ENCODE measurements around the gene ASMT.
"Not testable (repeated sequence)": the region's sequence is repeated elsewhere in the genome, so short reads cannot be mapped to it uniquely, and the experiment has no call there.

The ASMT gene

GRCh38 chrX:1614927-1615326 lies at the start of gene ASMT:
Gene ASMT (plus strand): TSS chrX:1615059. CDS start chrX:1615200, 141 bp downstream.
- DNase-seq = no peak

- not testable (repeated sequence) for DNase-seq
These were observed 40.7 kb upstream of the ASMT start for GRCh38 chrX:1574181-1574580.

- no peak for DNase-seq
These were observed 38.5 kb upstream of the ASMT start for GRCh38 chrX:1576201-1576992.

DNA sequence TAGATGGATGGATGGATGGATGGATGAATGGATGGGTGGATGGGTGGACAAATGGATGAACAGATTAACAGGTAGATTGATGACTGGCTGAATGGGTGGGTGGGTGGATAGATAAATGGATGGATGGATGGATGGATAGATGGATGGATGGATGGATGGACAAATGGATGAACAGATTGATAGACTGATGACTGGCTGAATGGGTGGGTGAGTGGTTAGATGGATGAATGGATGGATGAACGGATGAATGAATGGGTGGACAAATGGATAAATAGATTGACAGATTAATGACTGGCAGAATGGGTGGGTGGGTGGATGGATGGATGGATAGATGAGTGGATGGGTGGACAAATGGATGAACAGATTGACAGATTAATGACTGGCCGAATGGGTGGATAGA lies 37.0 kb upstream of the ASMT start:
- DNase-seq = no peak

DNA sequence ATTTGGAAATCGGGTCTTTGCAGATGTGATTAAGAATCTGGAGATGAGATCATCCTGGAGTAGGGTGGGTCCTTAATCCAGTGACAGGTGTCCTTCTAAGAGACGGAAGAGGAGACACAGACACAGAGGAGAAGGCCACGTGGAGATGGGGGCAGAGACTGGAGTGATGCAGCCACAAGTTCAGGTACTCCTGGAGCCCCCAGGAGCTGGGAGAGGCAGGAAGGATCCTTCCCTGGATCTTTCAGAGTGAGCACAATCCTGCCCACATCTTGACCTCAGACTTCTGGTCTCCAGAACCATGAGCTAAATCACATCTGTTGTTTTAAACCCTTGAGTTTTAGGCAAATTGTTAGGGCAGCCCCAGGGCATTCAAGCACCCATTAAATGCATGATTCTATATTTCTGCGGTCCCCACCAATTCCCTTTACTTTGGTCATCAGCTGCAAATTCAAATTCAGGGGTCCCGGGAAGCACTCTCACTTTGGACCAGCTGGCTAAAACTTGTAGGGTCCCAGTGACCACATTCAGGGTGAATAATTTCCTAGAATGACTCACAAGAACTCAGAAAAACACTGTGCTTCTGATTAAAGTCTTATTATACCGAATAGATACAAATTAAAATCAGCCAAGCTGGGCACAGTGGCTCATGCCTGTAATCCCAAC lies 36.2 kb upstream of the ASMT start:
- DNase-seq = no peak

GRCh38 chrX:1581132-1581531 lies 33.7 kb upstream of the ASMT start:
- peak; percentile 5 for DNase-seq

- DNase-seq = no peak
These were observed 32.0 kb upstream of the ASMT start for GRCh38 chrX:1582686-1583437.

DNA sequence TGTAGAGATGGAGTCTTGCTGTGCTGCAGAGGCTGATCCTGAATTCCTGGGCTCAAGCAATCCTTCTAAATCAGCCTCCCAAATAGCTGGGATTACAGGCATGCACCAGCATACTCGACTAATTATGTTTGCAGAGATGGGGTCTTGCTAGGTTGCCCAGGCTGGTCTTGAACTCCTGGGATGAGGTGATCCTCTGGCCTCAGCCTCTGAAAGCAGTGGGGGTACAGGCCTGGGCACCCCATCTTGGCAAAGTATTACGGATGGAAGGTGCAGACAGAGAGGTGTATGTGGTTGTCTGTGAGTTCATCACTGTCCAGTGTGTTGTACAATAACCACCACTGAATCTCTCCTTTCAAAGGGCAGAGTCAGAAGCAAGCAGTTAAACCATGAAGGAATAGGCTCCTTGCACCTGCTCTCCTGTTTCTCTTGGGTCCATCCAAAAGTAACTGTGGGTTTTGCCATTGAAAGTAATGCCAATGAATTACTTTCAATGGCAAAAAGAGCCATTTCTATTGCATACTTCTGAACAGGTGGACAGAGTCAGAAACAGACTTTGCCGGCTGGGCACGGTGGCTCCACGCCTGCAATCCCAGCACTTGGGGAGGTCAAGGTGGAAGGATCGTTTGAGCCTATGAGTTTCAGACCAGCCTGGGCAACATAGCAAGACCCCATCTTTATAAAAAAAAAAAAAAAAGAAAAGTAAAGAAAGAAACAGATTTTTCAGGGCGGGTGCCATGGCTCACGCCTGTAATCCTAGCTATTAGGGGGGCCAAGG lies 30.4 kb upstream of the ASMT start:
- no peak for DNase-seq

DNA sequence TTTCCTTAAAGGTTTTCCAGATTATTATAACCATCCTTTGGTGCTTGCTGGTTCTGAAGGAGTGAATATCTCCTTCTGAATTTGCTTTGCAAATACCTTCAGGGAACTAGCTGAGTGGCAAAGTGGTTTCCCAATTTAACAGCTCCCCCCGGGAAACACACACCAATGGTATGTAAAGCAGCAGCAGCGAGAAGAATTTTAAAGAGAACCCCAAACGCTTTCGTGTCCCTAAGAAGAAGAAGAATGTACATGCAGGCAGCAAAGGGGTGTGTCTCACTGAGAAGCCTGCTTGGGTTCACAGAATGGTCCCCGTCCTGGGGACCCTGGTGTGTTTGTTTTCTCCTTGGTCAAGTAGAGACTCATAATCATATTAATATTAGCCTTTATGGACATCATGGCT lies 27.7 kb upstream of the ASMT start:
- no peak for DNase-seq

DNA sequence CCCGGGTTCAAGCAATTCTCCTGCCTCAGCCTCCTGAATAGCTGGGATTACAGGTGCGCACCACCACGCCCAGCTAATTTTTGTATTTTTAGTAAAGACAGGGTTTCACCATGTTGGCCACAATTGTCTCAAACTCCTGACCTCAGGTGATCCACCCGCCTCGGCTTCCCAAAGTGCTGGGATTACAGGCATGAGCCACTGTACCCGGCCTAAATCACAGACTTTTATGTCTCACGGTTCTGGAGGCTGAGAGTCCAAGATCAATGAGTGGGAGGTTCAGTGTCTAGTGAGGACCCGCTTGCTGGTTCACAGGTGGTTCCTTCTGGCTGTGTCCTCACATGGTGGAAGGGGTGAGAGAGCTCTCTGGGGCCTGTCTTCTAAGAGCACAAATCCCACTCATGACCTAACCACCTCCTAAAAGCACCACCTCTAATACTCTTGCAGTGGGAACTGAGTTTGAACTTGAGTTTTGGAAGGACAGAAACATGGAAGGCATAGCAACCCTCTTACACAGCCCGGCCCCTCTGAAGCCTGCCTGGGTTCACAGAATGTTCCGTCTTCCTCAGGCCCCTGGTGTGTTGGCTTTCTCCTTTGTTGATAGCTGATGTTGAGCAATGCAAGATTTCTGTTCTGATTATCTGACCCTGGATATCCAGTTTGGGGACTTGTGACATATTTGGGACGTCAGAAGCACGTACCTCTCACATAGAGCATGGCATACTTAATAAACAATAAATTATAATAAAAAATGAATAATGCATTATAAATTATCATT lies 25.3 kb upstream of the ASMT start:
- no peak for DNase-seq

GRCh38 chrX:1591102-1591862 lies 23.6 kb upstream of the ASMT start, which contains the start of gene AKAP17A:
Gene AKAP17A (plus strand): TSS chrX:1591604. CDS start chrX:1593463, 1,859 bp downstream.
- DNase-seq = peak; percentile 82

DNA sequence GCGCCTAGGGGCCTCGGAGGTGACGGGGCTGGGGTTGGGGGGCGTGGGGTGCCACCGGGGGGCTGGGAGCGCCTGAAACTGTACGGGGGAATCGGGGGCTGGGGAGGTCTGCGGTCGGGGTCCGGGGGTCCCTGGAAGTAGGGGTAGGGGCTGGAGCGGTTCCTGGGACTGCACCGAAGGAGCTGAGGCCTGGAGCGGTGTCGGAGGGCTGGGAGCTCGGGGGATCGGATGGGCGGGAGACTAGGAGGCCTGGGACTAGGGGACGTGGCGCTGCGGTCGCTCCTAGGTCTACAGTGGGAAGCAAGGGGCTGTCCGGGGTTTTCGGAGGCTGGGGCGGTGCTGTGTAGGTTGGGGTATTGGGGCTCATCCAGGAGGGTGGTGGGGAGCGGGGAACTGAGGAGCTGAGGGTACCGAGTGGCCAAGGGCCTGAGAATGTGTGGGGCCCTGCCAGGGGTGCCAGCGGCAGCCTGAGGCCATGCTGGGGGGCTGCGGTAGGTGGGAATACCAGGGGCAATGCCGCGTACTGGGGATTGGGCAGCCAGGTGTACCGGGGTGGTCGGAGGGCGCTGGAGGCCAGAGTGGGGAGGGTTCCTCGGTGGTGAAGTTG lies 22.9 kb upstream of the ASMT start:
- DNase-seq = no peak

DNA sequence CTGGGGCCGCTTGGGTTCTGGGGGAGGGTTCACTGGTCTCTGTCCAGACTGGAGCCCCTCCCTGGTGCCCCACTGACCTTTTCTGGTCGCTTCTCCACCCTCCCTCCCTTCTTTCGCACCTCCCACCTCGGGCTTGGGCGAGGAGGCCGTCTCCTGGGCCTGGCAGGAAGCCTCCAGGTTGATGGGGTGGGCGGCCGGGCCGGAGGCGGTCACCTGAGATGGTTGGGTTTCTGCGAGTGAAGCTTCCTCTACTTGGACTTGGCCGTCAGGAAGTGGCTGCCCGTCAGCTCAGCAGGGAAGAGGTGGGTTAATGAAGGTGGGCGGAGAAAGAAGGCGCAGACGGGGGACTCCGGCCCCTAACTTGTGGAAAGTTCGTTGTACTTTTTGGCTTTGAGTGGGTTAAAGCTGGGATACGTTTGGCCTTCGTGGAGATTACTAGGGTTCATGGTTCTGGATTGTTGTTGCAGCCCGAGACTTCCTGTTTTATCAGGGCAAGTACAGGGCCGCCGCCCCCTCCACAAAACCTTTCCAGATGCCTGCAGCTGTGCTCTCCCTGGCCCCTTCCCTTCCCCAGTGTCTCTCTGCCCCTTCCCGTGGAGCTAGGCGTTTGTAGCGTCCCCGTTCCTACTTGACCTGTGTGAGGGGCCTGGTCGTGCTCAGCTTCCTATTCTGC lies 22.3 kb upstream of the ASMT start:
- DNase-seq = no peak

DNA sequence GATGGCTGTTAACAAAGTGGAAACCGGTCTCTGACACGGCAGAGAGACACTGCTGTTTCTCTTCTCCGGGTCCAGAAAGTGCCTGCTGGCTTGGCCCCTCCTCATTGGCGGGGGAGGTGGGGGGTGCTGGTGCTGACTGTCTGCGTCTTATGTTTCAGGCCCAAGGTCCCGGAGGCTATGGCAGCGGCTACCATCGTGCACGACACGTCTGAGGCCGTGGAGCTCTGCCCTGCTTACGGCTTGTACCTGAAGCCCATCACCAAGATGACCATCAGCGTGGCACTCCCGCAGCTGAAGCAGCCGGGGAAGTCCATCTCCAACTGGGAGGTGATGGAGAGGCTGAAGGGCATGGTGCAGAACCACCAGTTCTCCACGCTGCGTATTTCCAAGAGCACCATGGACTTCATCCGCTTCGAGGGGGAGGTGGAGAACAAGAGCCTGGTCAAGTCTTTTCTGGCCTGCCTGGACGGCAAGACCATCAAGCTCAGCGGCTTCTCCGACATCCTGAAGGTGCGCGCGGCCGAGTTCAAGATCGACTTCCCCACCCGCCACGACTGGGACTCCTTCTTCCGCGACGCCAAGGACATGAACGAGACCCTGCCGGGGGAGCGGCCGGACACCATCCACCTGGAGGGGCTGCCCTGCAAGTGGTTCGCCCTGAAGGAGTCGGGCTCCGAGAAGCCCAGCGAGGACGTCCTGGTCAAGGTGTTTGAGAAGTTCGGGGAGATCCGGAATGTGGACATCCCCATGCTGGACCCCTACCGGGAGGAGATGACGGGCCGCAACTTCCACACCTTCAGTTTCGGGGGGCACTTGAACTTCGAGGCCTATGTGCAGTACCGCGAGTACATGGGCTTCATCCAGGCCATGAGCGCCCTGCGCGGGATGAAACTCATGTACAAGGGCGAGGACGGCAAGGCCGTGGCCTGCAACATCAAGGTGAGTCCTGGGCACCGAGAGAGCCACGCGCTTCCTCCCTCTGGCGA lies 21.3 kb upstream of the ASMT start:
- DNase-seq = no peak

GRCh38 chrX:1595711-1596060 lies 19.2 kb upstream of the ASMT start:
- no peak for DNase-seq

- DNase-seq = no peak
These were observed 18.0 kb upstream of the ASMT start for GRCh38 chrX:1596676-1597344.

DNA sequence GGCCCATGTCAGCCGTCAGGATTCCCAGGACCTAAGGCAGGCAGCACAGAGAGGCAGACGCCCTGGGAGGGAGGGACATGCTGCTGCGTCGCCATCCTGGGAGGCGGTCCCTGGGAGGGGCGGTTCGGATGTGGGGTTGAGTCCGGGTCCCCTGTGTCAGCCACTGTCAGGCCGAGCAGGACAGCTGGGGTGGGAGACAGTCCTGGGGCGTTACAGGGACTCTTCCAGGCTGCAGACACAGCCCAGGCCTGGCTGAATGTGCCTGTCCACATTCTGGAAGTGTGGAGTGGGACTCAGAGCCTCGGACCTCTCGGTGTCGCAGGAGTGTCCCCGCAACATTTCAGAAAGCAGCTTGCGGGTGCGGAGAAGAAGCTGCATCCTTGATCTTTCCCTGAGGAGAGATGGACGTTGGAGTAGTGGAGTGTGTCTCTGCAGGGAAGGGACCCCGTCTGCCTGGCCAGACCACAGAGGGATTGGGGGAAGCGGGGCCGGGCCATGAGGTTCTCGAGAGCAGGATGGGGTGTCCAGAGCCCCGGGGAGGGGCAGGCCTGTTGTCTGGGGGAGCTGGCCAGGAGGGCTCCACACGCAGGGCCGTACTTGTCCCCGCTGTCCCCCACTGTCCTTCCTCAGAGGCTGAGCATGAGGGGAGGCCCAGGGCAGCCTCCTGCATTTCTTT lies 17.4 kb upstream of the ASMT start:
- DNase-seq = no peak

Data from GOT3 (cell line).